GM12875 (cell line): Measurements from ENCODE around the gene GAGE2A.

Source experiments
- H3K4me3 ChIP-seq: one replicate; pipeline ENCODE4 v1.5.1; 2011; ENCODE audit warnings: low read depth, low read length, control low read depth
- TF ChIP-seq, protein P1 (sequence below): IDR thresholded peaks from 2 replicates; pipeline ENCODE4 v1.5.1; 2011; ENCODE audit warnings: low read depth, mild to moderate bottlenecking, control low read depth, inconsistent platforms, low read length, moderate library complexity, borderline replicate concordance; ENCODE audit not compliant: insufficient read depth

Gene GAGE2A

DNA sequence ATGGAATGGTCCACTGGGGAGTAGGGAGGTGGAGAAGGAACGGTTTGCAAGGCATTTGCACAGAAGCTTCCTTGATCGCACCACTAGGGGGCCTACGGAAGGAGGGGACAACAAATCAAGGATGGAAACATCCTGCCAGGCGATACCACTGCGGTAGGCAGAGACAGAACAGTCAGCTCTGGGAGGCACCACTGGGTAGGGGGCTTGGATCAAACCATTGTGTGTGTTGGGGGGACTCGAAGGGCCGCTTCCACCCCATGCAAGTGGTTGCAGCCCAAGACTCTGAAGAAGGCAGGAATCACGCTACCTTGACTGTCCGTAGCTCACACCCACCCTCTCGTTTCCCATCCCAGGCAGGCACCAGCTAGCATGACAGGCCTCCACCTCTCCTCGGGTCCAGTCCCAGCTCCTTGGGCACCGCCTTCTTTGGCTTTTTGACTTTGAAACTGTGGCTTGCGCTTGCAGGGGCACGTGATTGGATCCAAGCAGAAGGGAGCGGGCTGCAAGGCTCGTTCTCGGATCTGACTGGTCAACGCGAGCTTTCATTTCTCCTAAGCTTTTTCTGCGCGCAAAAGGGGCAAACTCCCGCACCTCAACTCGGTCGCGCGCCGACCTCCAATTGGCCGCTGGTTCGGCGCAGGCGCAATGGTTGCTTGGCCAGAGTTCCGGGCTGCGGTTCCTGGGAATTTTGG is 37.9 kb downstream of the GAGE2A start:
- TF ChIP-seq, protein P1, sequence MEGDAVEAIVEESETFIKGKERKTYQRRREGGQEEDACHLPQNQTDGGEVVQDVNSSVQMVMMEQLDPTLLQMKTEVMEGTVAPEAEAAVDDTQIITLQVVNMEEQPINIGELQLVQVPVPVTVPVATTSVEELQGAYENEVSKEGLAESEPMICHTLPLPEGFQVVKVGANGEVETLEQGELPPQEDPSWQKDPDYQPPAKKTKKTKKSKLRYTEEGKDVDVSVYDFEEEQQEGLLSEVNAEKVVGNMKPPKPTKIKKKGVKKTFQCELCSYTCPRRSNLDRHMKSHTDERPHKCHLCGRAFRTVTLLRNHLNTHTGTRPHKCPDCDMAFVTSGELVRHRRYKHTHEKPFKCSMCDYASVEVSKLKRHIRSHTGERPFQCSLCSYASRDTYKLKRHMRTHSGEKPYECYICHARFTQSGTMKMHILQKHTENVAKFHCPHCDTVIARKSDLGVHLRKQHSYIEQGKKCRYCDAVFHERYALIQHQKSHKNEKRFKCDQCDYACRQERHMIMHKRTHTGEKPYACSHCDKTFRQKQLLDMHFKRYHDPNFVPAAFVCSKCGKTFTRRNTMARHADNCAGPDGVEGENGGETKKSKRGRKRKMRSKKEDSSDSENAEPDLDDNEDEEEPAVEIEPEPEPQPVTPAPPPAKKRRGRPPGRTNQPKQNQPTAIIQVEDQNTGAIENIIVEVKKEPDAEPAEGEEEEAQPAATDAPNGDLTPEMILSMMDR, result peak; percentile 31; the same call in 1 of the 2 replicates
- H3K4me3 ChIP-seq, result no peak overlapping the region

- no peak overlapping the region for H3K4me3 ChIP-seq
- TF ChIP-seq, protein P1, result no peak
Measured at GRCh38 chrX:49644991-49645637, 55.8 kb downstream of the GAGE2A start.
